Liver (tissue), 3 donors: Measurements from ENCODE around the gene RAB6C.
"Not testable (repeated sequence)": the region's sequence is repeated elsewhere in the genome, so short reads cannot be mapped to it uniquely, and the experiment has no call there.

Experiments used
- CTCF ChIP-seq: fragments of 150-350 bp; IDR thresholded peaks from 2 replicates; pipeline ENCODE4 v1.5.1; 2017; ENCODE audit warnings: improper control_type of control experiment, low read depth, low read length; ENCODE audit not compliant: missing input control
- GABPA ChIP-seq, 2 donors: IDR thresholded peaks in 1 of 2; conservative IDR thresholded peaks in 1 of 2; 2 replicates each; pipeline ENCODE4 v1.6.1; 2016; ENCODE audit warnings: antibody characterized with exemption in 2 of 2, mild to moderate bottlenecking in 1 of 2, moderate library complexity in 1 of 2
- JUND ChIP-seq, 2 donors: IDR thresholded peaks; 2 replicates each; pipeline ENCODE4 v1.6.1; 2016; ENCODE audit warnings: antibody characterized with exemption in 2 of 2
- REST ChIP-seq: IDR thresholded peaks from 2 replicates; pipeline ENCODE4 v1.6.1; 2016; ENCODE audit warnings: antibody characterized with exemption, mild to moderate bottlenecking
- SP1 ChIP-seq: IDR thresholded peaks from 2 replicates; pipeline ENCODE4 v1.6.1; 2018; ENCODE audit warnings: antibody characterized with exemption, mild to moderate bottlenecking
- TAF1 ChIP-seq: conservative IDR thresholded peaks from 2 replicates; pipeline ENCODE4 v1.6.1; 2016; ENCODE audit warnings: antibody characterized with exemption, mild to moderate bottlenecking
- donor health status: healthy.
- donor health status: healthy.

DNA sequence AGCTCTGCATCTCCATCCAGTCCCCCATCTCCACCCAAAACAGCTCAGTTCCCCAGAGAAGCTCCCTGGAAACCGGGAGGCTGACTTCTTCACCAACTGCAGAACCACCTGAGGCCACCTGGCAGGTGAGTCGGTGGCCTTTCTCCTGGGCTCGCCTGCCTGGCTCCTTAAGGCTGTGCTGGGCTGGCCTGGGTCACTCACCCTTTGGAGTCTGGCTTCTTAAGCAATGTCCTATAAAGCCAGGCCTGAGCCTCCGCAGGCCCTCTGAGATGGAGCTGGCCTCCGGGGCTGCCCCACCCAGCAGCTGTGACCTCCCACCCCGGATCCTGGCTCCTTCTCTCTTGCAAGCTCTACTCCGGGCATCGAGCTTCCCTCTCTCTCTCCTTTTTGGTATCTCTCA is 46.1 kb upstream of the RAB6C start:
- TF ChIP-seq CTCF; JUND (IDR thresholded peaks at IDR 0.05); REST; GABPA (IDR thresholded peaks at IDR 0.05 in 1 of 2, conservative IDR thresholded peaks at IDR 0.05 in 1 of 2); SP1; TAF1: not testable (repeated sequence)
